K562 (cell line): ENCODE measurements around the gene CPOX. TPM values are rescaled to one million over a fixed set of nuclear protein-coding genes. Genes with fewer than 3 reads are reported as not detected.

ENCODE experiments used
- ATAC-seq: fragments of 200-7000 bp; cut with Tn5 transposase; 3 replicates; pipeline ENCODE4 v1.9.1; 2020; ENCODE audit warnings: moderate library complexity
- BruUV-seq: library from RNA; stranded (reverse); fragments of 400-500 nt; replicated peaks from 2 replicates; lab custom pipeline; 2021; lab: Mats Ljungman, UMichigan
- CTCF ChIA-PET: fragments of 300-600 bp; formaldehyde crosslinking; extraction: SDS; loops from one replicate; lab custom pipeline; 2021; ENCODE audit warnings: low intra/inter-chr PET ratio; lab: Yijun Ruan, JAX
- POLR2A ChIA-PET: fragments of 300-600, 350-650 bp; sonication (Branson Sonifier 250); formaldehyde crosslinking; extraction: SDS; loops from one replicate; lab custom pipeline; 2021; ENCODE audit warnings: antibody characterized with exemption, inconsistent platforms; lab: Yijun Ruan, JAX
- DNase-seq, 4 experiments: peaks; one replicate each; pipeline versions ENCODE4 v3.0.0 to v3.0.0-alpha.2; 2011 to 2018; ENCODE audit warnings: low spot score in 3 of 4, mixed read lengths in 3 of 4; ENCODE audit errors: extremely low read depth in 1 of 4
- FAIRE-seq: peaks from 2 replicates; lab custom pipeline; 2011; peaks lifted over from hg19 to GRCh38; lab: Jason Lieb, UNC
- H2AFZ ChIP-seq: 2 replicates; pipeline ENCODE4 v1.6.0; 2011; ENCODE audit warnings: low read depth, low read length, control low read depth, inconsistent platforms
- H3K27ac ChIP-seq: fragments of 200-600 bp; 3 replicates; pipeline ENCODE4 v1.8.0; 2011; ENCODE audit warnings: low read depth, mild to moderate bottlenecking, control low read depth, inconsistent platforms, low read length, moderate library complexity, mixed read lengths; ENCODE audit errors: extremely low read depth
- H3K27me3 ChIP-seq, 2 experiments: fragments of 300-600 bp in 1 of 2; 2 replicates in 1 of 2; 3 replicates in 1 of 2; pipeline versions ENCODE4 v1.6.0 to v1.8.0; 2011; ENCODE audit warnings: inconsistent platforms in 2 of 2, low read length in 2 of 2, mild to moderate bottlenecking in 1 of 2, mixed read lengths in 1 of 2, moderate library complexity in 1 of 2; ENCODE audit not compliant: control insufficient read depth in 2 of 2, insufficient read depth in 2 of 2
- H3K36me3 ChIP-seq: fragments of 300-600 bp; 3 replicates; pipeline ENCODE4 v1.8.0; 2011; ENCODE audit warnings: mild to moderate bottlenecking, low read length, inconsistent platforms; ENCODE audit not compliant: control insufficient read depth, insufficient read depth
- H3K4me1 ChIP-seq, 2 experiments: fragments of 200-600 bp in 1 of 2; replicated peaks in 1 of 2; 2 replicates in 1 of 2; 3 replicates in 1 of 2; pipeline versions ENCODE4 v1.5.1 to v1.8.0; 2011; ENCODE audit warnings: inconsistent platforms in 2 of 2, low read length in 2 of 2, mild to moderate bottlenecking in 1 of 2, mixed read lengths in 1 of 2, moderate library complexity in 1 of 2; ENCODE audit not compliant: control insufficient read depth in 2 of 2, insufficient read depth in 2 of 2
- H3K4me2 ChIP-seq: 2 replicates; pipeline ENCODE4 v1.6.1; 2011; ENCODE audit warnings: low read length, control low read depth, inconsistent platforms, mixed read lengths; ENCODE audit not compliant: insufficient read depth
- H3K4me3 ChIP-seq: fragments of 200-600 bp; sonication (generic), shearing (Covaris generic); 2 replicates; pipeline ENCODE4 v1.5.1; 2016; ENCODE audit warnings: control low read depth, inconsistent platforms
- H3K79me2 ChIP-seq: fragments of 200-600 bp; 3 replicates; pipeline ENCODE4 v1.8.0; 2011; ENCODE audit warnings: low read length, inconsistent platforms; ENCODE audit not compliant: control insufficient read depth, insufficient read depth
- H3K9ac ChIP-seq, 2 experiments: 2 replicates each; pipeline versions ENCODE4 v1.6.0 to v1.6.1; 2011; ENCODE audit warnings: low read depth in 2 of 2, low read length in 2 of 2, control low read depth in 1 of 2, inconsistent platforms in 1 of 2, mild to moderate bottlenecking in 1 of 2, mixed read lengths in 1 of 2; ENCODE audit not compliant: insufficient read depth in 1 of 2
- H3K9me1 ChIP-seq: one replicate; pipeline ENCODE4 v1.6.0; 2011; ENCODE audit warnings: inconsistent platforms, mild to moderate bottlenecking, low read length, moderate library complexity; ENCODE audit not compliant: control insufficient read depth, insufficient read depth
- H3K9me3 ChIP-seq: replicated peaks from 2 replicates; pipeline ENCODE4 v1.5.1; 2011; ENCODE audit warnings: low read depth, low read length, inconsistent platforms; ENCODE audit not compliant: control insufficient read depth, insufficient read depth
- H4K20me1 ChIP-seq: replicated peaks from 2 replicates; pipeline ENCODE4 v1.6.1; 2011; ENCODE audit warnings: low read length, inconsistent platforms, mixed read lengths; ENCODE audit not compliant: control insufficient read depth, insufficient read depth
- CREBBP ChIP-seq: IDR thresholded peaks from one replicate; pipeline ENCODE4 v1.6.1; 2012; ENCODE audit warnings: low read depth, mild to moderate bottlenecking, control low read depth, inconsistent platforms, low read length
- KLF16 ChIP-seq: IDR thresholded peaks from 2 replicates; pipeline ENCODE4 v1.6.1; 2016; ENCODE audit warnings: antibody characterized with exemption
- NEUROD1 ChIP-seq: fragments of 150-350 bp; IDR thresholded peaks from 2 replicates; pipeline ENCODE4 v1.6.1; 2014; ENCODE audit warnings: borderline replicate concordance, low read length, low read depth; ENCODE audit not compliant: partially characterized antibody
- RBM15 ChIP-seq: fragments of 200-400 bp; formaldehyde crosslinking; IDR thresholded peaks from 2 replicates; pipeline ENCODE4 v1.6.1; 2018; ENCODE audit warnings: mild to moderate bottlenecking, low read length, moderate library complexity; ENCODE audit not compliant: insufficient read depth
- RBM17 ChIP-seq: fragments of 200-400 bp; formaldehyde crosslinking; IDR thresholded peaks from 2 replicates; pipeline ENCODE4 v1.6.1; 2017; ENCODE audit warnings: low read depth, mild to moderate bottlenecking, low read length, borderline replicate concordance
- SMAD1 ChIP-seq: fragments of 150-350 bp; IDR thresholded peaks from 2 replicates; pipeline ENCODE4 v1.6.1; 2014; ENCODE audit warnings: low read length, low read depth; ENCODE audit not compliant: partially characterized antibody
- SP2 ChIP-seq: IDR thresholded peaks from 2 replicates; pipeline ENCODE4 v1.6.1; 2011; ENCODE audit warnings: mild to moderate bottlenecking, low read depth, low read length, moderate library complexity; ENCODE audit not compliant: poor library complexity, severe bottlenecking; ENCODE audit errors: extremely low read depth
- ZNF253 ChIP-seq: fragments of 250-450 bp; sonication (Bioruptor Pico); conservative IDR thresholded peaks from 2 replicates; pipeline ENCODE4 v1.6.1; 2021; ENCODE audit warnings: mild to moderate bottlenecking
- ZNF780A ChIP-seq: fragments of 250-450 bp; sonication (Bioruptor Pico); IDR thresholded peaks from 2 replicates; pipeline ENCODE4 v1.5.0; 2021; ENCODE audit warnings: mild to moderate bottlenecking
- in situ Hi-C: fragments of 300-500 bp; cut with MboI; formaldehyde crosslinking; loops from 4 replicates; pipeline ENCODE4 v1.15.0; 2018; ENCODE audit warnings: inconsistent platforms, mixed read lengths
- intact Hi-C: fragments of 100-400 bp; cut with micrococcal nuclease; formaldehyde crosslinking; loops from 2 replicates; pipeline ENCODE4 v1.14.2; 2022
- polyA plus RNA-seq, 8 experiments: library from polyadenylated mRNA; depleted of rRNA in 4 of 8; stranded (reverse) in 5 of 8; unstranded in 3 of 8; fragments of >200 nt; fragmentation: Nextera tagmentation in 2 of 8; fragmentation: Illumina TruSeq in 1 of 8; extraction: Ambion mirVana in 2 of 8; extraction: Trizol in 1 of 8; gene quantifications; 2 replicates each; pipeline versions ENCODE4 v1.2.1 to v1.2.3, GENCODE V29; 2011 to 2014; ENCODE audit warnings: inconsistent platforms in 1 of 8, missing spikeins in 1 of 8
- total RNA-seq, 7 experiments: library from RNA; depleted of rRNA in 6 of 7; stranded (reverse); fragments of >200 nt in 6 of 7; fragmentation: Illumina TruSeq in 2 of 7; extraction: Trizol in 2 of 7; gene quantifications; 2 replicates each; pipeline versions ENCODE4 v1.2.1 to v1.2.3, GENCODE V29; 2011 to 2021; ENCODE audit warnings: low replicate concordance in 1 of 7
- TF ChIP-seq, protein P1 (sequence below): sonication (generic); formaldehyde crosslinking; IDR thresholded peaks from 2 replicates; pipeline ENCODE4 v1.8.0; 2023; ENCODE audit warnings: missing genetic modification reagents, mild to moderate bottlenecking, borderline replicate concordance

Gene CPOX
- total and polyA plus RNA-seq, 9 of the 15 experiments (the other 6 are each of a cell fraction or from before 2014, with no cell fraction given) = 14.6 to 82.1 (median 24.8) TPM

DNA sequence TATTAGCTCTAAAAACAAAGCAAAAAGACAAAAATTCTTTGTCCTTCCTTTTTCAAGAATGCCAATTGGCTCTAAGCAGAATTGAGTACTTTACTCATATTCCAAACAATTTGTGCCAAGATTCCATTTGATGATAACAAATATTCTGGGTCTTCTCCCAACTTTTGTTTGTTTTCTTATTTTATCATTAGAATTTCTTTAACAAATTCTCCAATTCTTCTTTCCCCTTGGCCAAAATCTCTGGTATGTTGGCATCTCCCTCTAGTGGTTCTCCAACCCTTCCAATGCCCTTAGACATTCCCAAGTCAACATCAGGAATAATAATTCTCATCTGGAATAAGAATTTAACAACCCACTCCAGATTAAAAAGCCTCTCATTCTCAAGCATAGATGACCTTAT is 5.3 kb downstream of the CPOX start:
- Histone ChIP-seq H3K36me3 (peaks cover 59% of the 10 kb centered on the region), H3K4me2 (no peak overlapping the region), H3K9me3 (no peaks in the 10 kb centered on the region), H3K9me1 (no peaks in the 10 kb centered on the region), H3K79me2 (peaks cover 78% of the 10 kb centered on the region), H3K9ac (no peak overlapping the region), H3K27ac (no peak overlapping the region), H4K20me1 (no peaks in the 10 kb centered on the region), H3K4me3 (no peak overlapping the region), H3K27me3 (no peaks in the 10 kb centered on the region), H2AFZ (no peak overlapping the region), H3K4me1 (peaks cover 8 to 20% of the 10 kb centered on the region in 2 experiments)
- no peak for TF ChIP-seq RBM17
- no peak for TF ChIP-seq RBM15
- TF ChIP-seq CREBBP = no peak
- TF ChIP-seq SP2 = no peak
- no peak for TF ChIP-seq ZNF780A (CRISPR knock-in tag)
- no peak for TF ChIP-seq SMAD1
- no peak for TF ChIP-seq ZNF253 (CRISPR knock-in tag)
- no peak for TF ChIP-seq KLF16
- TF ChIP-seq NEUROD1 = no peak
- TF ChIP-seq, protein P1, sequence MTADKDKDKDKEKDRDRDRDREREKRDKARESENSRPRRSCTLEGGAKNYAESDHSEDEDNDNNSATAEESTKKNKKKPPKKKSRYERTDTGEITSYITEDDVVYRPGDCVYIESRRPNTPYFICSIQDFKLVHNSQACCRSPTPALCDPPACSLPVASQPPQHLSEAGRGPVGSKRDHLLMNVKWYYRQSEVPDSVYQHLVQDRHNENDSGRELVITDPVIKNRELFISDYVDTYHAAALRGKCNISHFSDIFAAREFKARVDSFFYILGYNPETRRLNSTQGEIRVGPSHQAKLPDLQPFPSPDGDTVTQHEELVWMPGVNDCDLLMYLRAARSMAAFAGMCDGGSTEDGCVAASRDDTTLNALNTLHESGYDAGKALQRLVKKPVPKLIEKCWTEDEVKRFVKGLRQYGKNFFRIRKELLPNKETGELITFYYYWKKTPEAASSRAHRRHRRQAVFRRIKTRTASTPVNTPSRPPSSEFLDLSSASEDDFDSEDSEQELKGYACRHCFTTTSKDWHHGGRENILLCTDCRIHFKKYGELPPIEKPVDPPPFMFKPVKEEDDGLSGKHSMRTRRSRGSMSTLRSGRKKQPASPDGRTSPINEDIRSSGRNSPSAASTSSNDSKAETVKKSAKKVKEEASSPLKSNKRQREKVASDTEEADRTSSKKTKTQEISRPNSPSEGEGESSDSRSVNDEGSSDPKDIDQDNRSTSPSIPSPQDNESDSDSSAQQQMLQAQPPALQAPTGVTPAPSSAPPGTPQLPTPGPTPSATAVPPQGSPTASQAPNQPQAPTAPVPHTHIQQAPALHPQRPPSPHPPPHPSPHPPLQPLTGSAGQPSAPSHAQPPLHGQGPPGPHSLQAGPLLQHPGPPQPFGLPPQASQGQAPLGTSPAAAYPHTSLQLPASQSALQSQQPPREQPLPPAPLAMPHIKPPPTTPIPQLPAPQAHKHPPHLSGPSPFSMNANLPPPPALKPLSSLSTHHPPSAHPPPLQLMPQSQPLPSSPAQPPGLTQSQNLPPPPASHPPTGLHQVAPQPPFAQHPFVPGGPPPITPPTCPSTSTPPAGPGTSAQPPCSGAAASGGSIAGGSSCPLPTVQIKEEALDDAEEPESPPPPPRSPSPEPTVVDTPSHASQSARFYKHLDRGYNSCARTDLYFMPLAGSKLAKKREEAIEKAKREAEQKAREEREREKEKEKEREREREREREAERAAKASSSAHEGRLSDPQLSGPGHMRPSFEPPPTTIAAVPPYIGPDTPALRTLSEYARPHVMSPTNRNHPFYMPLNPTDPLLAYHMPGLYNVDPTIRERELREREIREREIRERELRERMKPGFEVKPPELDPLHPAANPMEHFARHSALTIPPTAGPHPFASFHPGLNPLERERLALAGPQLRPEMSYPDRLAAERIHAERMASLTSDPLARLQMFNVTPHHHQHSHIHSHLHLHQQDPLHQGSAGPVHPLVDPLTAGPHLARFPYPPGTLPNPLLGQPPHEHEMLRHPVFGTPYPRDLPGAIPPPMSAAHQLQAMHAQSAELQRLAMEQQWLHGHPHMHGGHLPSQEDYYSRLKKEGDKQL (CRISPR knock-in tag) = no peak
- ChIA-PET CTCF (no interaction called here), POLR2A (no interaction called here)
- in situ Hi-C loops = no loop called here
- no TSS peak for BruUV-seq
- no peak for ATAC-seq
- DNase-seq = no peak
- FAIRE-seq = no peak
- intact Hi-C loops = no loop called here
